Smooth muscle cell (in vitro differentiated cells): Measurements from ENCODE around the gene CCBE1. TPM values are rescaled to one million over a fixed set of nuclear protein-coding genes. Genes with fewer than 3 reads are reported as not detected.

ENCODE experiments used
- DNase-seq: peaks from one replicate; lab custom pipeline; 2025; ENCODE audit not compliant: unreplicated experiment; lab: John Stamatoyannopoulos, UW
- H2AFZ ChIP-seq: fragments of 200-600 bp; sonication (generic); 2 replicates; pipeline ENCODE4 v1.6.0; 2016; ENCODE audit warnings: antibody characterized with exemption, low read depth, mild to moderate bottlenecking
- H3F3A ChIP-seq: fragments of 200-600 bp; sonication (generic); 2 replicates; pipeline ENCODE4 v1.6.0; 2017; ENCODE audit warnings: antibody characterized with exemption, low read depth
- H3K27ac ChIP-seq: fragments of 200-600 bp; sonication (generic); 2 replicates; pipeline ENCODE4 v1.5.1; 2016; ENCODE audit warnings: low read depth, mild to moderate bottlenecking
- H3K27me3 ChIP-seq: fragments of 200-600 bp; sonication (generic); 2 replicates; pipeline ENCODE4 v1.6.1; 2016; ENCODE audit warnings: low read depth, mild to moderate bottlenecking
- H3K36me3 ChIP-seq: fragments of 200-600 bp; sonication (generic); 2 replicates; pipeline ENCODE4 v1.5.1; 2016; ENCODE audit warnings: low read depth
- H3K4me1 ChIP-seq: fragments of 200-600 bp; sonication (generic); 2 replicates; pipeline ENCODE4 v1.5.1; 2016; ENCODE audit warnings: low read depth
- H3K4me2 ChIP-seq: fragments of 200-600 bp; sonication (generic); 2 replicates; pipeline ENCODE4 v1.6.0; 2016; ENCODE audit warnings: mild to moderate bottlenecking
- H3K4me3 ChIP-seq: fragments of 200-600 bp; sonication (generic); 2 replicates; pipeline ENCODE4 v1.5.1; 2016; ENCODE audit warnings: mild to moderate bottlenecking
- H3K79me2 ChIP-seq: fragments of 200-600 bp; sonication (generic); 2 replicates; pipeline ENCODE4 v1.6.0; 2016; ENCODE audit warnings: low read depth, mild to moderate bottlenecking
- H3K9ac ChIP-seq: fragments of 200-600 bp; sonication (generic); 2 replicates; pipeline ENCODE4 v1.6.0; 2016; ENCODE audit warnings: low read depth
- H3K9me3 ChIP-seq: fragments of 200-600 bp; sonication (generic); replicated peaks from 2 replicates; pipeline ENCODE4 v1.5.1; 2016; ENCODE audit warnings: low read depth
- H4K20me1 ChIP-seq: fragments of 200-600 bp; sonication (generic); 2 replicates; pipeline ENCODE4 v1.6.0; 2016; ENCODE audit warnings: low read depth
- WGBS: methylation state at CpG from one replicate; pipeline ENCODE4 v1.1.7; 2016; ENCODE audit warnings: low lambda C conversion rate; 5-methylcytosine and 5-hydroxymethylcytosine counted together
- polyA plus RNA-seq: library from polyadenylated mRNA; unstranded; fragments of >200 nt; fragmentation: Nextera tagmentation; extraction: Ambion mirVana; gene quantifications from 2 replicates; pipeline ENCODE4 v1.2.1, GENCODE V29; 2016
- total RNA-seq: library from RNA; depleted of rRNA; stranded (reverse); fragments of >200 nt; gene quantifications from 2 replicates; pipeline ENCODE4 v1.2.3, GENCODE V29; 2014
- TF ChIP-seq, protein P1 (sequence below): fragments of 200-600 bp; sonication (generic); IDR thresholded peaks from 2 replicates; pipeline ENCODE4 v1.5.1; 2017; ENCODE audit warnings: borderline replicate concordance, mild to moderate bottlenecking, antibody characterized with exemption; ENCODE audit not compliant: insufficient read depth, poor library complexity, severe bottlenecking

Gene CCBE1
- total and polyA plus RNA-seq, 2 experiments from 2014 or later = 3.1 TPM; not detected in 1

- no peak overlapping the region for H3K9ac ChIP-seq
- peaks cover 92% of the 10 kb centered on the region for H3K27me3 ChIP-seq
- no peak overlapping the region for H2AFZ ChIP-seq
- no peak overlapping the region for H3K4me3 ChIP-seq
- 61% methylated on average over 4 of the region's 4 CpGs for WGBS
- no peaks in the 10 kb centered on the region for H3F3A ChIP-seq
- no peaks in the 10 kb centered on the region for H4K20me1 ChIP-seq
- no peaks in the 10 kb centered on the region for H3K79me2 ChIP-seq
- peaks cover 17% of the 10 kb centered on the region for H3K4me1 ChIP-seq
- no peaks in the 10 kb centered on the region for H3K9me3 ChIP-seq
- TF ChIP-seq, protein P1, sequence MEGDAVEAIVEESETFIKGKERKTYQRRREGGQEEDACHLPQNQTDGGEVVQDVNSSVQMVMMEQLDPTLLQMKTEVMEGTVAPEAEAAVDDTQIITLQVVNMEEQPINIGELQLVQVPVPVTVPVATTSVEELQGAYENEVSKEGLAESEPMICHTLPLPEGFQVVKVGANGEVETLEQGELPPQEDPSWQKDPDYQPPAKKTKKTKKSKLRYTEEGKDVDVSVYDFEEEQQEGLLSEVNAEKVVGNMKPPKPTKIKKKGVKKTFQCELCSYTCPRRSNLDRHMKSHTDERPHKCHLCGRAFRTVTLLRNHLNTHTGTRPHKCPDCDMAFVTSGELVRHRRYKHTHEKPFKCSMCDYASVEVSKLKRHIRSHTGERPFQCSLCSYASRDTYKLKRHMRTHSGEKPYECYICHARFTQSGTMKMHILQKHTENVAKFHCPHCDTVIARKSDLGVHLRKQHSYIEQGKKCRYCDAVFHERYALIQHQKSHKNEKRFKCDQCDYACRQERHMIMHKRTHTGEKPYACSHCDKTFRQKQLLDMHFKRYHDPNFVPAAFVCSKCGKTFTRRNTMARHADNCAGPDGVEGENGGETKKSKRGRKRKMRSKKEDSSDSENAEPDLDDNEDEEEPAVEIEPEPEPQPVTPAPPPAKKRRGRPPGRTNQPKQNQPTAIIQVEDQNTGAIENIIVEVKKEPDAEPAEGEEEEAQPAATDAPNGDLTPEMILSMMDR = no peak
- H3K4me2 ChIP-seq = no peak overlapping the region
- H3K27ac ChIP-seq = no peak overlapping the region
- no peaks in the 10 kb centered on the region for H3K36me3 ChIP-seq
- no peak for DNase-seq
These were observed 5.2 kb downstream of the CCBE1 start for GRCh38 chr18:59691996-59692395.

- Histone ChIP-seq H3K36me3 (no peaks in the 10 kb centered on the region), H3K27ac (no peak overlapping the region), H3K4me2 (no peak overlapping the region), H4K20me1 (no peaks in the 10 kb centered on the region), H3K27me3 (peaks cover 92% of the 10 kb centered on the region), H3K9ac (no peak overlapping the region), H3K79me2 (no peaks in the 10 kb centered on the region), H3K9me3 (no peaks in the 10 kb centered on the region), H3F3A (no peaks in the 10 kb centered on the region), H3K4me1 (peaks cover 8% of the 10 kb centered on the region), H2AFZ (no peak overlapping the region), H3K4me3 (no peak overlapping the region)
- no peak for DNase-seq
- TF ChIP-seq, protein P1 = no peak
These were observed 6.2 kb downstream of the CCBE1 start for GRCh38 chr18:59690996-59691395.

- no peak overlapping the region for H2AFZ ChIP-seq
- TF ChIP-seq, protein P1 = no peak
- no peak for DNase-seq
- 40% methylated on average over 8 of the region's 8 CpGs for WGBS
- H3K4me1 ChIP-seq = peaks cover 7% of the 10 kb centered on the region
- H3K79me2 ChIP-seq = no peaks in the 10 kb centered on the region
- no peak overlapping the region for H3K4me3 ChIP-seq
- H3K27me3 ChIP-seq = peaks cover 92% of the 10 kb centered on the region
- H3K9ac ChIP-seq = no peak overlapping the region
- H3K4me2 ChIP-seq = no peak overlapping the region
- no peaks in the 10 kb centered on the region for H4K20me1 ChIP-seq
- H3K9me3 ChIP-seq = no peaks in the 10 kb centered on the region
- H3K36me3 ChIP-seq = no peaks in the 10 kb centered on the region
- no peak overlapping the region for H3K27ac ChIP-seq
- H3F3A ChIP-seq = no peaks in the 10 kb centered on the region
These were observed 6.8 kb downstream of the CCBE1 start for GRCh38 chr18:59690186-59690982.

DNA sequence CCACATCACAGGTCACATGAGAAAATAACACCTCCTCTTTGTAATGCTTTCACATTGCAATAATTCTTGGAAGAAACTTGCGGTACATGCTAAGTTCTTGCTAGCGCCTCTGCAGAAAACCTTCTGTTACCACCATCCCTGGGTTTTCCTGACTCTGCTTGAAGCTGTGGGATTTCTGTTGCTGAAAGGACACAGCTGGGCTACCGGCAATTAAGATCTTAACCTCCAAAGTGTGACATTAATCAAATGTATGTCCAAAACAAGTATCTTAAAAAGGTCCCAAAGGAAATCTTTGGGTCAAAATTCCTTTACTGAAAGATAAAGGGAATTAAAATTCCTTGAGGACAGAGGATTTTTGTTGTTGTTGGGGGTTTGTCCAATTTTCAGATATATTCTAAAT lies 7.5 kb downstream of the CCBE1 start:
- Histone ChIP-seq H3K27me3 (peaks cover 92% of the 10 kb centered on the region), H3K79me2 (no peaks in the 10 kb centered on the region), H3K4me2 (no peak overlapping the region), H3K27ac (no peak overlapping the region), H3K4me1 (peaks cover 8% of the 10 kb centered on the region), H3K36me3 (no peaks in the 10 kb centered on the region), H3K9ac (no peak overlapping the region), H3F3A (no peaks in the 10 kb centered on the region), H3K9me3 (no peaks in the 10 kb centered on the region), H4K20me1 (no peaks in the 10 kb centered on the region), H3K4me3 (no peak overlapping the region), H2AFZ (no peak overlapping the region)
- 65% methylated on average over 3 of the region's 3 CpGs for WGBS
- no peak for DNase-seq
- TF ChIP-seq, protein P1 = no peak
